ENCODE measurements around the gene UNC13A. TPM values are rescaled to one million over a fixed set of nuclear protein-coding genes. Genes with fewer than 3 reads are reported as not detected.
A peak's percentile ranks its signal among the peaks of the same experiment; 100 is the strongest.

The UNC13A gene
- total RNA-seq, 1 experiment from 2014 or later = 22.2 TPM

- Mint-ChIP-seq H3K27ac (peak overlapping the region in 1 of 3 experiments; percentile 2; a peak in 1 of 7 replicates), H3K4me3 (no peak overlapping the region)
- no peak overlapping the region for H2BK12ac ChIP-seq (ENCODE audit: insufficient read length, low read depth, low read length)
Measured at GRCh38 chr19:17711851-17712250, 23.7 kb upstream of the UNC13A start.

More at GRCh38 chr19:17711851-17712250, 23.7 kb upstream of the UNC13A start:
- H3K4me1 ChIP-seq (ENCODE audit: insufficient read depth, low read length) = no peaks in the 10 kb centered on the region
- H3K9ac ChIP-seq (ENCODE audit: extremely low read depth, insufficient read length, low read length) = no peak overlapping the region
- H2BK120ac ChIP-seq (ENCODE audit: low read depth, low read length, poor library complexity, severe bottlenecking) = no peak overlapping the region
- no peak overlapping the region for H2AK5ac ChIP-seq (ENCODE audit: insufficient read length, low read length)
- no CpG with 5 or more reads among the region's 6 CpGs for WGBS (ENCODE audit: extremely low coverage, insufficient read length, low lambda C conversion rate)
- H4K20me1 ChIP-seq (ENCODE audit: control insufficient read depth, insufficient read depth, insufficient read length) = peaks cover 3% of the 10 kb centered on the region
- no peaks in the 10 kb centered on the region for H3K23me2 ChIP-seq (ENCODE audit: insufficient read length, low read depth, low read length, poor library complexity, severe bottlenecking)
- Mint-ChIP-seq H3K4me1 (peaks cover 0 to 4% of the 10 kb centered on the region in 2 experiments; a peak in 1 of 4 replicates), H3K27me3 (ENCODE audit: low read depth) (peaks cover 4% of the 10 kb centered on the region), H3K9me3 (no peaks in the 10 kb centered on the region; a peak in 1 of 5 replicates), H3K36me3 (ENCODE audit: insufficient read depth in 1 of 3, low read depth in 3 of 3) (no peaks in the 10 kb centered on the region)
- no peaks in the 10 kb centered on the region for H3K79me2 ChIP-seq (ENCODE audit: insufficient read depth, low read length)
- H2BK20ac ChIP-seq (ENCODE audit: low read depth, low read length, poor library complexity, severe bottlenecking) = no peak overlapping the region
- no peak overlapping the region for H3K27ac ChIP-seq (ENCODE audit: insufficient read length, low read depth, low read length)
- no peak overlapping the region for H4K5ac ChIP-seq (ENCODE audit: insufficient read length, low read depth, low read length)
- H2AFZ ChIP-seq (ENCODE audit: low read length) = no peak overlapping the region
- H4K91ac ChIP-seq (ENCODE audit: insufficient read length, low read depth, low read length) = no peak overlapping the region
- DNase-seq = no peak
- no peak overlapping the region for H2BK5ac ChIP-seq (ENCODE audit: insufficient read length, low read length)
- no peak overlapping the region for H3K56ac ChIP-seq (ENCODE audit: insufficient read length, low read depth, low read length)
- H3K79me1 ChIP-seq (ENCODE audit: insufficient read depth, low read depth, low read length, poor library complexity, severe bottlenecking) = no peaks in the 10 kb centered on the region
- no peak overlapping the region for H3K18ac ChIP-seq (ENCODE audit: insufficient read length, low read depth, low read length)
- no peak overlapping the region for H3K23ac ChIP-seq (ENCODE audit: insufficient read length, low read depth, low read length)
- no peak overlapping the region for H4K8ac ChIP-seq (replicated peaks; ENCODE audit: insufficient read length, low read depth, low read length)
- no peak overlapping the region for H3T11ph ChIP-seq (ENCODE audit: low read length)
- no peak overlapping the region for H3K4me2 ChIP-seq (ENCODE audit: insufficient read depth, insufficient read length, low read length)
- no peak overlapping the region for H3K4ac ChIP-seq (ENCODE audit: low read depth, low read length)
- no peak overlapping the region for H2BK15ac ChIP-seq (ENCODE audit: low read depth, low read length)
- no peak overlapping the region for H3K14ac ChIP-seq (ENCODE audit: insufficient read depth, low read length)
- H3K9me3 ChIP-seq (ENCODE audit: control insufficient read depth, low read depth, low read length) = no peaks in the 10 kb centered on the region
- no peak for TF ChIP-seq CTCF (conservative IDR thresholded peaks at IDR 0.05)
- H3K27me3 ChIP-seq (ENCODE audit: insufficient read depth, low read length) = no peaks in the 10 kb centered on the region

Measured in H9 (cell line).